Bronchial epithelial cell (primary cell): ENCODE results near the gene SULF2. TPM values are rescaled to one million over a fixed set of nuclear protein-coding genes. Genes with fewer than 3 reads are reported as not detected.

Source experiments
- DNase-seq: peaks from one replicate; pipeline ENCODE4 v3.0.0-alpha.2; 2010; ENCODE audit warnings: low read depth
- FAIRE-seq: peaks from 2 replicates; lab custom pipeline; 2011; peaks lifted over from hg19 to GRCh38; lab: Jason Lieb, UNC
- H3K27me3 ChIP-seq: 2 replicates; pipeline ENCODE4 v1.5.1; 2011; ENCODE audit warnings: low read length; ENCODE audit not compliant: control insufficient read depth, insufficient read depth
- H3K36me3 ChIP-seq: 2 replicates; pipeline ENCODE4 v1.5.1; 2011; ENCODE audit warnings: low read length; ENCODE audit not compliant: control insufficient read depth, insufficient read depth
- H3K4me3 ChIP-seq: 2 replicates; pipeline ENCODE4 v1.5.1; 2011; ENCODE audit warnings: mild to moderate bottlenecking, low read depth, low read length, control low read depth
- CTCF ChIP-seq: IDR thresholded peaks from 2 replicates; pipeline ENCODE4 v1.5.1; 2011; ENCODE audit warnings: mild to moderate bottlenecking, moderate library complexity, low read length, control low read depth, inconsistent platforms; ENCODE audit not compliant: insufficient read depth, severe bottlenecking
- total RNA-seq: library from RNA; depleted of rRNA; stranded (reverse); fragments of >200 nt; gene quantifications from 2 replicates; pipeline ENCODE4 v1.2.1, GENCODE V29; 2014

Gene SULF2
- total RNA-seq, 1 donor from 2014 or later = 31.6 TPM

GRCh38 chr20:47676219-47676721 is 109.0 kb downstream of the SULF2 start:
- H3K4me3 ChIP-seq = no peak overlapping the region
- FAIRE-seq = no peak

GRCh38 chr20:47675190-47676142 is 109.8 kb downstream of the SULF2 start:
- Histone ChIP-seq H3K4me3 (no peak overlapping the region), H3K36me3 (peaks cover 14% of the 10 kb centered on the region), H3K27me3 (no peaks in the 10 kb centered on the region)
- FAIRE-seq (no peak), DNase-seq (peak; percentile 21)
- TF ChIP-seq CTCF = no peak

More at GRCh38 chr20:47676219-47676721, 109.0 kb downstream of the SULF2 start:
- H3K36me3 ChIP-seq = peaks cover 15% of the 10 kb centered on the region
- no peaks in the 10 kb centered on the region for H3K27me3 ChIP-seq
- no peak for DNase-seq
- no peak for TF ChIP-seq CTCF

GRCh38 chr20:47674686-47675085 is 110.6 kb downstream of the SULF2 start:
- no peak for FAIRE-seq
- no peak for TF ChIP-seq CTCF

GRCh38 chr20:47674145-47674544 is 111.1 kb downstream of the SULF2 start:
- Histone ChIP-seq H3K27me3 (no peaks in the 10 kb centered on the region), H3K36me3 (peaks cover 14% of the 10 kb centered on the region), H3K4me3 (no peak overlapping the region)
- DNase-seq (no peak), FAIRE-seq (no peak)
- no peak for TF ChIP-seq CTCF

More at GRCh38 chr20:47674686-47675085, 110.6 kb downstream of the SULF2 start:
- Histone ChIP-seq H3K27me3 (no peaks in the 10 kb centered on the region), H3K4me3 (no peak overlapping the region), H3K36me3 (peaks cover 14% of the 10 kb centered on the region)
- DNase-seq = no peak

GRCh38 chr20:47673671-47673955 is 111.7 kb downstream of the SULF2 start:
- no peak for FAIRE-seq
- no peak overlapping the region for H3K4me3 ChIP-seq
- DNase-seq = no peak
- no peaks in the 10 kb centered on the region for H3K27me3 ChIP-seq
- H3K36me3 ChIP-seq = peaks cover 15% of the 10 kb centered on the region
- no peak for TF ChIP-seq CTCF
